Right ventricle myocardium superior (tissue), 1 donor: ENCODE results near the gene WWOX. TPM values are rescaled to one million over a fixed set of nuclear protein-coding genes. Genes with fewer than 3 reads are reported as not detected.

Source experiments
- ATAC-seq: fragments of 200-7000 bp; cut with Tn5 transposase; one replicate; pipeline ENCODE4 v1.9.1; 2020; ENCODE audit warnings: mild to moderate bottlenecking; ENCODE audit not compliant: poor library complexity
- DNase-seq: peaks from one replicate; pipeline ENCODE4 v3.0.0-alpha.2; 2020
- intact Hi-C: fragments of 100-400 bp; cut with DNase I; formaldehyde crosslinking; loops from one replicate; pipeline ENCODE4 v1.11.2; 2022
- total RNA-seq: library from RNA; stranded (reverse); fragmentation: NEBNext Ultra II Directional; extraction: Animal tissue kit (Norgen Biotek cat#: 25700); gene quantifications from one replicate; pipeline ENCODE4 v1.2.1, GENCODE V29; 2021
- donor health status: DM: no; HTN: yes; CAD: no; lungs with severe emphysema.

Gene WWOX
- total RNA-seq, 1 donor from 2014 or later: 11.5 TPM

DNA sequence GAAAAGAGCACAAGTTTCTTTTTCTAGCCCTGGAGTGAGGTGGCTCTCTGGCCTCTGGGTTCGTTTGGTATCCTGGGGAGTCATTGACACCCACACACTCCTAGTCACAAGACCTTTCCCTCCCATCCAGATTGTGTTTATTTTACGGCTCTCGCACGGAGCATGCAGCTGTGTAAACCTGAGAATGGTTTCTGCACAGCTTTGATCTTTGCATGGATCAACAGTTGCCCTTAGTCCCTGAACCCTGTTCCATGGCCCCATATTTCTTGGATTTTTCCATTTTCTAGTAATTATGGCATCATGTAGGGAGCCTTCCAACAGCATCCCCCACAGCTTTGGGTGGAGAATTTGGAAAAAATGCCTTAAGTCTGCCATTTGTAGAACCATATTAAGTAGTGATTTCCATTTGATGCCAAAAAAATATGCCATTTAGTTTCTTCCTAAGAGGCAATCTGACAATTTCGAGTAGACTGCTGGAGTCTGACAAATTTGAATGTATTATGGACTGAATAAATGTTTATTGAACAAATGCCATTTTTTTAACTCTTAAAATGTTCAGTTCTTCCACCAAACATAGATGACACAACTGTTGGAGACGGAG lies 197.7 kb downstream of the WWOX start:
- ATAC-seq (no peak), DNase-seq (no peak)
- intact Hi-C loops: no loop called here

DNA sequence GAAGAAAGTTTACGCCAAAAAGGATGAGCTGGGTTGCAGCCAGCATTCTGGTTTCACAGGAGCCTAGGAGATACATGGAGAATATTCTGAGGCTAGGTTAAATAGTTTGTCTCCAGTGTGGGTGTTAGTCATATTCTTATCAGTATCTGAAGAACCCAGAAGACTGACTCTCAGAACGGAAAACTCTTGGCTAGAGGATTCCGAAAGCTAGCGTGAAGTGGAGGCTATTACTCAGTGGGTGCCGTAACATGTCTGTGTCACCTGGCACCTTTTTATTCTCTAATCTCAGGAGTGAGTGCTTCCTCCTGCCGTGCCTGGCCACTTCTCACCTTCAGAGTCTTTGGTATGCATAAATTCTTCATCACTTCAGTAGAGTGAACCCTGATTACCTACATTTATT lies 199.5 kb downstream of the WWOX start:
- intact Hi-C loops: no loop called here
- DNase-seq (no peak), ATAC-seq (no peak)

DNA sequence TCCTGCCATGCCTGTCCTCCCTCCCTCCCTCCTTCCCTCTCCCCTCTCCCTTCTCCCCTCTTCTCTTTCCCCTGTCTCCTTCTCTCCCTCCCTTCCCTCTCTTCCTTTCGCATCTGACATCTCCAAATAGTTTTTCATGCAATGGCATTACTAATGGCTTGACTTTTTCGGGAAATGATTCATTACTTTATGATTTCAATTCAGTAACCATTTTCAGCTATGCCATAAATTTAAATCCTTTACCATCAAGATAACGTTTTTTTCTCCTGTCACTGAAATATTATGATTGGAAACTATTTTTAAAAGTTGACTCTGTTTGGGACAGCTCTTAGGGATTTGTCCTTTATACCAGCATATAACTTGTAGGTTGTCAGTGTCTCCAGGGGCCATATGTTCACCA lies 201.0 kb downstream of the WWOX start:
- no peak for ATAC-seq
- DNase-seq: no peak
- intact Hi-C loops: no loop called here

DNA sequence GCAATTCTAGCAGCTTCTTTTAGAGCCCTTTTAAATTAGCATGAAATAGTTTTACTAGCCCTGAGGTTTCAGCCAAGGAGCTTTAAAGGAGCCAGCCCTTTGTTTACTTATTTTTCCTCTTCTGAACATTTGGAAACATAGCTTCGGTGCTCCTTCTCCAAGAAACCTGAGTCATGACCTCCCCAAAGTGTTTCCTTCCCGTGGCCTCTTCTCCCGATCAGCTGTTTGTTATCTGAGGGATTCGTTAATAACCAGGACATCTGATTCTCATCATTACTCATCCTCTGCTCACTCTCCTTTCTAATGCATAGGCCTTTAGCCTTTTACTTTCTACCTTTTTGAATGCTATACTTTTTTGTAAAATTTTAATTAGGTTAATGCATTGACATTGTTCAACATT lies 204.5 kb downstream of the WWOX start:
- no peak for DNase-seq
- intact Hi-C loops: no loop called here
- no peak for ATAC-seq

DNA sequence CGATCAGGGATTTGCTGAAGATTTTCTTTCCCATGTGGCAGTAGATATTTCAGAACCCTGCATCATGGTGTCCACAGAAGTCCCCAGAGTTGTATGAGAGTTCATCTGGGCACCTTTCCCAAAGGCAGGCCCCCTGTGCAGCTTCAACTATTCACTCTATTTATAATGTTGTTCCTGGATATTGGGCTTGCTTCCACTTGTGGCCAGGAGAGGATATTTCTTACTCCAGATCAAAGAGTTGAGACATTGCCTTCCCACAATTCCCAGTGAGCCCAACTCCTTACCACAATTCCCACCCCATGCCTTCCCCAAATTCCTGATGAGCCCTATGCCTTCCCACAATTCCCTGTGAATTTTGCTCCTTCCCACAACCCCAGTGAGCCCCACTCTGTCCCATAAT lies 206.9 kb downstream of the WWOX start:
- intact Hi-C loops: no loop called here
- DNase-seq (no peak), ATAC-seq (no peak)

DNA sequence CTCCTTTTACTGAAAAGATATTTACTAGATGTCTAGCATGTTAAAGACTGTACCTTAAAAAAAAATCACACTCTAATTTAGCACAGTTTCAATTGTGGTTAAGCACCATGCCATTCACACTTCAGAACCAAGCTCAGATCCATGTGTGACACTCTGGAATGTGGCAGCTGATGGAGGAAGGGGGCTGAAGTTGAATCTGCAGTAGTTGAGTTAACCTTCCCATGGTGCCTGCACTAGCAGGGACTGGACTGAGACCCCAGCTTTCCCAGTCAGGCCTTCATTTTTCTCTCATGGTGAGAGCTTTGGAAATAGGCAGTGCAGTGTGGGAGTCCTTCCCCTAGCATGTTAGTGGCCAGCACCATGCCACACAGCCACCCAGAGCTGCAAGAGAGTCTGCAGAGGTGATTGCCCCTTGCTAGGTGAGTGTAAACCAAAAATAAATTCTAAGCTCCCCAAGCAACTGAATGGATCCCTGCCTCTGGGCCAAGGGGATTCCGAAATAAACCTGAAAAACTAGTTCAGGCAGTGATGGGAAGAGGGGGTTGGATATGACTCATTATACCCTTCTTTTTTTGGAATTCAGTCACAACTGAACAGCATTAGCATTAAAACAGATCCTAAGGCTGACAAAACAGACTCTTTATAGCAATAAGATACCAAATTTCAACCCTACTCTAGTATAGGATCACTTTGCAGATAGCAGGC lies 208.5 kb downstream of the WWOX start:
- no peak for ATAC-seq
- no peak for DNase-seq
- intact Hi-C loops: no loop called here

DNA sequence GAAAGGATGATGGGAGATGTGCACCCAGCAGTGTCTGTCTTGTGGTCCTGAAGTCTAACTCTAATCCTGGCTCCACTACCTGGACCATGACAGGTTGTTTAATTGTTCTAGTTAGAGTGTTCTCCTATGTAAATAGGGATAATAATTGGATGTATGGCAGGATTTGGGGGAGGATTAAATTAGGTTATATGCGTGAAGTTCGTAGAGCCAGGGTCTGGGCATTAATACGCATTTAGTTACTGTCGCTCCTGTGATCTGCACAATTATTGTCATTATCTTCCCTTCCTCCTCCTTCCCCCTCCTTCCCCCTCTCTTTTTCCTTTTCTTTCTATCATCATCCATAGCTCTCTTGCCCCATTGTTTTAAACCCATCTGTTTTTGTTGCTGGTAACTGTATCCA lies 210.3 kb downstream of the WWOX start:
- no peak for ATAC-seq
- no peak for DNase-seq
- intact Hi-C loops: no loop called here

DNA sequence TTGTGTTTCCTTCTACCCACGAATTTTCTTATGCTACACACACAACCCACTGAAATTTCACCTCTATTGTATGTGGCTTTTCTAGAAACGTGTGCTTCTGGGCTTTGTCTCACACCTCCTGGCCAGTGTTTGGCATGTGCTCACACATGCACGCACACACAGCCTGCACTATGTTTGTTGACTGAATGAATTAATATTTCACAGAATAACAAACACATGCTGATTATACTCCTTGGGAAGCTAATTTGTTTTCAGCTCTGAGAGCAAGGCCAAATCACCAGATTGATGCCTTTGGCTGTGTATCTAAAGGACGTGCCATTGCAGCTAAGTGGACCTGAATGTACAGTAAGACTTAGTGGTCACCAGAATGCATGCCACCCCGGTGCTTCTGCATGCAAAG lies 210.7 kb downstream of the WWOX start:
- no peak for DNase-seq
- intact Hi-C loops: no loop called here
- no peak for ATAC-seq

DNA sequence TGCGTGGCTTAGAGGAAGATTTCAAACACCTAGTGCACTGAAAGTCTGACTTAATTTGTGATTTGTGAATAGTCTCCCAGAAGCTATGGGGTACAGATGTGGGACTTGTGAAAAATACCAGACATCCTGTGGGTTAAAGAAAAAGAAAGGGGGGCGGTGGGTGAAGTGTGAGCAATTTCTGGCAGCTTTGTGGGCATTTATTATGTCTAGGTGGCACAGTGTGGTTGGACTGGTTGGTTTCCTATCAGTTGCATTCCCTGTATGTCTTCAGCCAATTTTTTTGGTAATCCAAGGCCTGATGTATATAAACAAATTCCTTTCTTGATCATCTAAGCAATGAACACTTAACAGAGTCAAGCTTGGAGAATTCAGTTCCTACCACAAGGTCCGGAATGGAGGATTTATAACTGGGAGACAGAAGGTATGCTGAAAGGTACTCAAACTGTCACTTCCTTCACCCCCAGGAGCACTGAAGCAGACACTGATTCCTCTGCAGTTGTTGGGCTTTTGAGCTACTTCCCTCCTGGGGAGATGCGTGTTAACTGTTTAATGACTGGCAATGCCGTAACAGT lies 211.6 kb downstream of the WWOX start:
- no peak for ATAC-seq
- intact Hi-C loops: no loop called here
- no peak for DNase-seq

DNA sequence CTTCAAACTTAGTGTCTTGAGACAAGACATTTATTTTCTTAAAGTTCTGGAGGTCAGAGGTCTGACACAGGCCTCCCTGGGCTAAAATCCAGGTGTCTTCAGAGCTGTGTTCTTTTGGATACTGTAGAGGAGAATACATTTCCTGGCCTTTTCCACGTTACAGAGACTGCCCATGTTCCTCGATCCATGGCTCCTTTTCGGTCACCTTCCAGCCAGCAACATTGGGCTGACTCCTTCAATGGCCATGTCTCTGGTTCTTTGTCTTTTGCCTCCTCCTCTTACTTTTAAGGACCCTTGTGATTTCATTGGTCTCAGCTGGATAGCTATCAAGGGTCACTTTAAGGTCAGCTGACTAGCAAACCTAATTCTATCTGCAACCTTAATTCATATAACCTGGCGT lies 212.4 kb downstream of the WWOX start:
- ATAC-seq: no peak
- intact Hi-C loops: no loop called here

DNA sequence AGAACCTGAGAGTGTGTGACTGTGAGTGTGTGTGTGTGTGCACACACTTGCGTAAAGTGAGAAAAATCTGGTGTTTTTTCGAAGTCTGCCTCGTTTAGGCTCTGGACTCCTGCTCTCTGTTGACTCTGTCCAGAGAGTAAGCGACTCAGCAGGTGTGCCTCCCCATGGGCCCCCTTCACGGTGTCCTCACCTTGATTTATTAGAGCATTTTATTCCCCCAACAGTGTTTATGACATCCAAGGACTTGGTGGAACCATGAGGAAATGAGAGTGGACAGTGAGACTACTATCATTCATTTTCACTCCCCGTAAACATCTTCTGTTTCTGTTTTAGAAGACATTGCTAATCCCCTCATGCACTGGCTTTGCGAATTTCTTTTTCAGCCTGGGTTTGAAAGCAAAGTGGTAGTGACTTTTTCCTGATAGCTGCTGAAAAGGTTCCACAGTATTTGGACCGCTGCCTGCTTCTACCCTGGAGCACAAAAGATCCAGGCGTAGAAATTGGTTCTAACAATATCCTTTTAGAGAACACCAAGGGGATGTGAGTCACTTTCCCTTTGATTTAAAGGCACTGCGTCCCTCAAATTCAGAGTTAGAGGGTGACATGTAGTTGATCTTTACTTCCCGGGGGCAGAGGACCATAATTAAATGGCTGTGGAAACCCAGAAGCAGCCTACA lies 218.2 kb downstream of the WWOX start:
- ATAC-seq: no peak
- intact Hi-C loops: no loop called here
- no peak for DNase-seq

More for the DNA sequence above, 212.4 kb downstream of the WWOX start:
- no peak for DNase-seq

DNA sequence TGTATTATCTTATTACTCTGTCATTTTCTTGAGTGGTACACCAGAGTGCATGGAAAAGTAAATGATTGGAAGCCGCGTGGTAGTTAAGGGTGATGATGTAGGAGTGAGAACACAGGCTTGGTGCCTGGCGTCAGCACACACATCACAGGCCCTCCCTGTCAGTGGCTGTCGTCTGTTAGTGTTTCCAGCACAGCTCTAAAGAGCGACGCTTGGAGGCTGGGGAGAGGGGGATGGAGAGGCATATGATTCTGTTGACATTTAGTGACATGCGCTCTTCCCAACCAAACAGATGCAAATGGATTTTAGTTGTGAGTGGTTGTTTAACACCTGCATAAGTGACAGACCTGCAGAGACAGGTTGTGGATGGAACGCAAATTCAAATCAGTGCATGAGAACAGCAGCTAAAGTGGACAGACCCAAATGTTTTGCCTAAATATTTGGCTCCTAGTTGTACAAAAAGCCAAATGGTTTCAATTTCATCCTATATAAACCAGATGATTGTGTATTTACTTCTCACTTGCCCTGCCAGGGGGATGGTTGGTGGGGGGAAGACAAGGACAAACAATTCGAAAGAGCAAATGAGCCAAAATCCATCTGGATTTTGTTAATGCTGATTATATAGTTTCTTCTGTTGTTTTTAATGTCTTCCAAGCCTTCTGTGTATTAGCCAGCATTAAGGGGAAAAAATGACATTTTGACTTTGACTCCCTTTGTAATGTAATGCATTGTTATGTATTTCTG lies 222.3 kb downstream of the WWOX start:
- intact Hi-C loops: no loop called here
- DNase-seq (no peak), ATAC-seq (no peak)

DNA sequence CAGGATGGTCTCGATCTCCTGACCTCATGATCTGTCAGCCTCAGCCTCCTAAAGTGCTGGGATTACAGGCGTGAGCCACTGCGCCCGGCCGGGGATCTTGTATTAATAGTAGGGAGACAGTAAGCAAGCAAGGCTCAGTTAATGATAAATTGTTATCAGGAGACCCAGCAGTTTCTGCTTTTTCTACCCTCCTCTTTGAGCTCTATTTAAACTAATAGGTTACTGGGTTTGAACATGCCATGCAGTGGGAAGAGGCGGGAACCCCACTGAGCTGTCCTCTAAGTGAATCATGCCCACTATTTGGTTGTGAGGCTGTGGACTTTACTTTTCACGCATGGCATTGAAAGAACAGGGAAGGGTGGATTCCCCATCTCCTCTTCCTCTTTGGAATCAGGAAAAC lies 223.9 kb downstream of the WWOX start:
- intact Hi-C loops: no loop called here
- ATAC-seq (no peak), DNase-seq (no peak)

DNA sequence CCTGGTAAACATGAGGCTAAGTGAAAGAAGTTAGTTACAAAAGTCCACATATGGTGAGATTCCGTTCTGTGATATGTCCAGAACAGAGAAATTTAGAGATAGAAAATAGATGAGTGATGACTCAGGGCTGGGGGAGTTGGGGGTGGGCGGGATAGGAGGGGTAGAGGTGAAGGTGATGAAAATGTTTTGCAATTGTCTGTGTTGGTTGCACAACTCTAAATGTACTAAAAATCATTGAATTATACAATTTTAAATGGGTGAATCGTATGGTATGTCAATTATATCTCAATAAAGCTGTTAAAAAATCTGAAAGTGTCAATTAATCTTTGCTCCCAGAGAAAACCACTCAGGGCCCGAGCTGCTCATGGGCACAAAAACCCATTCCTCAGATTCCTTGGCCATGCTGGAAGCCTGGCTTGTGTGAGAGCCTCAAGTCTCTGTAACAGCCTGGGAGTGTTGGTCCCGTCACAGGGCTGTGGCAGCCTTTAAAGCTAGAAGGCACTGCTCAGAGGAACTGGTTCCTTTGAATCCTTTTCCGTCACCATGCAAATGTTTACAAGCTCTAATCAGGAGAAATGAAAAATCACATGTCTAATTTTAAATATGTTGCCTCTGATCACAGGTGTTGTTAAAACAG lies 225.3 kb downstream of the WWOX start:
- no peak for ATAC-seq
- intact Hi-C loops: no loop called here
- DNase-seq: no peak

DNA sequence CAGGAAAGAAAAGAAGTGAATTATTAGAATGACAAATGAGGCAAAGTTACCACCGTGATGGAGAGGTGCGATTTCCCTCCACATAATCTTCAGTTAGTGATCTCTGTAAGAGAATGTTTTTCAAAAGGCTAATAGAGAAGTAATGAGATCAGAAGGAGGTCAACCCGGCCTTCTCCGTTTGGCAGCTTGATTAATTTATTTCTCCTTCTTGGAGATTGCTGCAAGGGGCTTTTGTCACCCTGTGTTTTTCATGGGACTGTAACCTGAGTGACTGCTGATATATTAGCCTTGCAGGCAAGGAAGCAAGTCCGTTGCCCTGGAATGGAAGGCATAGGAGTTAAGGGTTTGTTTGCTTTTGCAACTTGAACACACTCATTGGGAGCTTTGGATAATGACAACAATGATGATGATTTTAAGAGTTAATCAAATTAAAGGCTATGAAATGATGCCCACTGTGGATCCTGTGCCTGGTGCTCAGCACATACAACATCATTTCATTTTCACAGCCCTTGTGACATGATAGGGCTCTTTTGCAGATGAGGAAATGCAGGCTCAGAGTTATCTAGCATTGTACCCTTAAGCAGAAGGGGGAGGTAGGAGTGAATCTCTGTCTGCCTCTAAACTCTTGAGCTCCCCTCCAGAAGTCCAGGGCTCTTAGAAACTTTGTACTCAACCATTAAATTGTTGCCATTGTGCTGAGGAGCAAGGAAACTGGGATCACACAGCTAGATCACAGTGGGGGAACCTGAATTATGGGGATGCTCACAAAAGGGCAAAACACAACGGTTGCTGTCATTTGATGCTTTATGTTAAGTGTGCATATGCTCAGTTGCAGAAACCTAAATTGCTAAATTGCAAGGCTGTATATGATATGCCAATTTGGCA lies 226.3 kb downstream of the WWOX start:
- no peak for ATAC-seq
- intact Hi-C loops: no loop called here
- no peak for DNase-seq

DNA sequence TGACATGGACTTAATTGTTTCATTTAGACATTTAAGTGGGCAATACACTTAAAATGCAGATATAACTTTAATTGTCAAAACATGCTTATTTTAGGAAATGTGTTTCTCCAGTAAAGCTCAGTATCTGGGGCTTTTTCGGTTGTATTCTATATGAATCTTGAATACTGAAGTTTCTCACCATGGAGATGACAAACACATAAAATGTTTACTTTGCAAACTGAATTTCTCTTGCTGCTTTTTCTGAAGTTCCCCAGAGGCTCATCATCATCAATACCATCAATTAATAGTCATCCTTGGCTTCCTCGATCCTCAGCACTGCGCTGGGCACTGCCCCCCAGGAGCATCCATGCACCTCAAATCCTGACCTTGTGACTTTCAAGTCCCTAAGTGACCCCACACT lies 227.3 kb downstream of the WWOX start:
- DNase-seq (no peak), ATAC-seq (no peak)
- intact Hi-C loops: no loop called here

DNA sequence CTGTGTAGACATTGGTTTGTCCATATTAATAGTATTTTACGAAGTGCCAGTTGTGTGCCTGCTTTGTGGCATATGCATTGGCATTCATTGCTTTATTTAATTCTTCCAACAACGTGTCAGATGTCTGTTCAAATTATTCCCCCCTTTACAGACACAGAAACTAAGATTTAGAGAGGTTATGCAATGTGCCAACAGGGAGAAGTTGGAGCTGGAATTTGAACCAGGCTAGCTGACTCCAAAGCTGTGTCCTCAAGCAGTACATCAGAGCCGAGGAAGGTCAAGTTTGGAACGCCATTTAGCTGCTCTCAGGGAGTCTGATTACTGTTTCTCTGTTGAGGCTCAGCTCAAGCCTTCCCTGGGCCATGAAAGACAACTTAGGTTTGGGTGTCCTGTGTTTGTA lies 232.3 kb downstream of the WWOX start:
- intact Hi-C loops: no loop called here
- ATAC-seq (no peak), DNase-seq (no peak)

DNA sequence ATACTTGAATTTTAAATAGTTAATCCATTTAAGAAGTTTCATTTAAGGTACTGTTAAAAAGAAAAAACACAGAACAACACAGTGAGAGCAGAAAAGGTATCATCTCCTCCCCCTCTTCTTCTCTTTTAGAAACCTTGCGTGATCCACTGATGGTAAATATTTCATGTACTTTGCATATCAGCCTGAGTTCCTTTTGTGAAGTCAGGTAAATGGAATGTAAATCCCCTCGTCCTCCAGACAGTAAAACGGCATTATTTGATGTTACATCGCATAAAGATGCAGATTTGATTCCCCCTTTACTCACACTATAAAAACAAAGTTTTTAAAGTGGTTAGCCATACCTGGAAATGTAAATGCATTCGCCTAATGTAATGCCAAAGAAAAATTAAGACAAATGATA lies 234.4 kb downstream of the WWOX start:
- intact Hi-C loops: no loop called here

More for the DNA sequence above, 234.4 kb downstream of the WWOX start:
- ATAC-seq: no peak
- DNase-seq: no peak
